WTC11 (cell line): Measurements from ENCODE around the gene GTF2A1L. TPM values are rescaled to one million over a fixed set of nuclear protein-coding genes. Genes with fewer than 3 reads are reported as not detected.

Experiments used
- ATAC-seq: fragments of 200-7000 bp; cut with Tn5 transposase; 2 replicates; pipeline ENCODE4 v1.10.0; 2021; ENCODE audit warnings: mild to moderate bottlenecking, moderate library complexity
- CTCF ChIA-PET: fragments of 300-600 bp; sonication (Branson Sonifier 250); formaldehyde crosslinking; loops from one replicate; lab custom pipeline; 2021; ENCODE audit warnings: antibody characterized with exemption; lab: Charles Lee
- POLR2A ChIA-PET: fragments of 350-600 bp; sonication (Branson Sonifier 250); formaldehyde crosslinking; loops from one replicate; lab custom pipeline; 2021; ENCODE audit warnings: antibody characterized with exemption; lab: Charles Lee
- DNase-seq: peaks from one replicate; pipeline ENCODE4 v3.0.0; 2021; ENCODE audit warnings: low spot score
- H3K27ac Mint-ChIP-seq: 2 replicates; pipeline ENCODE4 v1.8.0; 2021; ENCODE audit warnings: mixed read lengths
- H3K27me3 Mint-ChIP-seq: 2 replicates; pipeline ENCODE4 v1.8.0; 2021; ENCODE audit warnings: low read depth, mild to moderate bottlenecking, moderate library complexity, mixed read lengths
- H3K36me3 Mint-ChIP-seq: 2 replicates; pipeline ENCODE4 v1.8.0; 2021; ENCODE audit warnings: mixed read lengths
- H3K4me1 Mint-ChIP-seq: 2 replicates; pipeline ENCODE4 v1.8.0; 2022; ENCODE audit warnings: mixed read lengths
- H3K4me3 Mint-ChIP-seq: 2 replicates; pipeline ENCODE4 v1.8.0; 2021; ENCODE audit warnings: mild to moderate bottlenecking, moderate library complexity, mixed read lengths
- H3K9me3 Mint-ChIP-seq: 2 replicates; pipeline ENCODE4 v1.8.0; 2021; ENCODE audit warnings: mixed read lengths
- ATF1 ChIP-seq: sonication (generic); formaldehyde crosslinking; IDR thresholded peaks from 2 replicates; pipeline ENCODE4 v1.8.1; 2023; ENCODE audit warnings: mild to moderate bottlenecking, moderate library complexity, missing genetic modification reagents
- ATF6 ChIP-seq: sonication (generic); formaldehyde crosslinking; IDR thresholded peaks from 2 replicates; pipeline ENCODE4 v1.8.1; 2023; ENCODE audit warnings: mild to moderate bottlenecking, missing genetic modification reagents
- CDX4 ChIP-seq: fragments of 250-450 bp; sonication (Bioruptor Pico); IDR thresholded peaks from 2 replicates; pipeline ENCODE4 v1.9.0; 2021; ENCODE audit warnings: moderate library complexity, mild to moderate bottlenecking, inconsistent platforms, borderline replicate concordance
- CTCF ChIP-seq: fragments of 200-600 bp; IDR thresholded peaks from 2 replicates; pipeline ENCODE4 v1.8.0; 2022; ENCODE audit warnings: antibody characterized with exemption
- E2F1 ChIP-seq: sonication (generic); formaldehyde crosslinking; IDR thresholded peaks from 2 replicates; pipeline ENCODE4 v1.8.0; 2022; ENCODE audit warnings: mild to moderate bottlenecking, missing genetic modification reagents
- ELF4 ChIP-seq: sonication (generic); formaldehyde crosslinking; IDR thresholded peaks from 2 replicates; pipeline ENCODE4 v1.8.1; 2022; ENCODE audit warnings: low read depth, mild to moderate bottlenecking, moderate library complexity, missing genetic modification reagents
- EMX1 ChIP-seq: fragments of 250-450 bp; sonication (Bioruptor Pico); IDR thresholded peaks from 2 replicates; pipeline ENCODE4 v1.8.0; 2021; ENCODE audit warnings: mild to moderate bottlenecking
- ERG ChIP-seq: fragments of 250-450 bp; sonication (Bioruptor Pico); IDR thresholded peaks from 2 replicates; pipeline ENCODE4 v1.8.0; 2021; ENCODE audit warnings: mild to moderate bottlenecking
- FOXP1 ChIP-seq: sonication (generic); formaldehyde crosslinking; IDR thresholded peaks from 2 replicates; pipeline ENCODE4 v1.8.0; 2022; ENCODE audit warnings: missing genetic modification reagents, mild to moderate bottlenecking, moderate library complexity, borderline replicate concordance
- HMGXB4 ChIP-seq: sonication (generic); formaldehyde crosslinking; IDR thresholded peaks from 2 replicates; pipeline ENCODE4 v1.8.1; 2023; ENCODE audit warnings: mild to moderate bottlenecking, moderate library complexity, missing genetic modification reagents
- IRF2 ChIP-seq: sonication (generic); formaldehyde crosslinking; IDR thresholded peaks from 2 replicates; pipeline ENCODE4 v1.8.0; 2022; ENCODE audit warnings: low read depth, missing genetic modification reagents, borderline replicate concordance
- KAT7 ChIP-seq: sonication (generic); formaldehyde crosslinking; IDR thresholded peaks from 2 replicates; pipeline ENCODE4 v1.8.1; 2023; ENCODE audit warnings: missing genetic modification reagents, mild to moderate bottlenecking, borderline replicate concordance
- MXD4 ChIP-seq: fragments of 250-450 bp; sonication (Bioruptor Pico); IDR thresholded peaks from 2 replicates; pipeline ENCODE4 v1.8.0; 2021; ENCODE audit warnings: mild to moderate bottlenecking, moderate library complexity, borderline replicate concordance
- NFATC4 ChIP-seq: fragments of 250-450 bp; sonication (Bioruptor Pico); IDR thresholded peaks from 2 replicates; pipeline ENCODE4 v1.9.0; 2021; ENCODE audit warnings: mild to moderate bottlenecking
- NFE2L1 ChIP-seq: sonication (generic); formaldehyde crosslinking; IDR thresholded peaks from 2 replicates; pipeline ENCODE4 v1.8.1; 2023; ENCODE audit warnings: missing genetic modification reagents
- NR1H2 ChIP-seq: sonication (generic); formaldehyde crosslinking; IDR thresholded peaks from 2 replicates; pipeline ENCODE4 v1.9.0; 2021; ENCODE audit warnings: mild to moderate bottlenecking, moderate library complexity, missing genetic modification reagents
- PREB ChIP-seq: sonication (generic); formaldehyde crosslinking; IDR thresholded peaks from 2 replicates; pipeline ENCODE4 v1.8.1; 2022; ENCODE audit warnings: mild to moderate bottlenecking, missing genetic modification reagents, moderate library complexity, borderline replicate concordance
- PRRX2 ChIP-seq: fragments of 250-450 bp; sonication (Bioruptor Pico); IDR thresholded peaks from 2 replicates; pipeline ENCODE4 v1.8.0; 2021; ENCODE audit warnings: mild to moderate bottlenecking
- RELA ChIP-seq: sonication (generic); formaldehyde crosslinking; IDR thresholded peaks from 2 replicates; pipeline ENCODE4 v1.8.1; 2022; ENCODE audit warnings: missing genetic modification reagents, mild to moderate bottlenecking, borderline replicate concordance
- ZNF121 ChIP-seq: sonication (generic); formaldehyde crosslinking; IDR thresholded peaks from 2 replicates; pipeline ENCODE4 v1.8.0; 2023; ENCODE audit warnings: missing genetic modification reagents
- ZNF138 ChIP-seq: sonication (generic); formaldehyde crosslinking; conservative IDR thresholded peaks from 2 replicates; pipeline ENCODE4 v1.8.1; 2022; ENCODE audit warnings: mild to moderate bottlenecking, moderate library complexity, missing genetic modification reagents
- ZNF423 ChIP-seq: fragments of 250-450 bp; sonication (Bioruptor Pico); IDR thresholded peaks from 2 replicates; pipeline ENCODE4 v2.1.2; 2022; ENCODE audit warnings: mild to moderate bottlenecking, moderate library complexity
- ZNF512 ChIP-seq: sonication (generic); formaldehyde crosslinking; IDR thresholded peaks from 2 replicates; pipeline ENCODE4 v1.8.1; 2022; ENCODE audit warnings: missing genetic modification reagents, borderline replicate concordance
- total RNA-seq: library from RNA; stranded (reverse); gene quantifications from 3 replicates; pipeline ENCODE4 v1.2.3, GENCODE V29; 2021

GTF2A1L gene
- total RNA-seq, 1 experiment from 2014 or later: not detected

- Mint-ChIP-seq H3K27me3 (no peaks in the 10 kb centered on the region), H3K27ac (no peak overlapping the region), H3K36me3 (no peaks in the 10 kb centered on the region)
- CTCF ChIA-PET: no interaction called here
- POLR2A ChIA-PET: no interaction called here
- no peak for ATAC-seq
- TF ChIP-seq ATF1 (CRISPR knock-in tag): no peak
- TF ChIP-seq PREB (CRISPR knock-in tag): no peak
- TF ChIP-seq ZNF512 (CRISPR knock-in tag): no peak
- no peak for TF ChIP-seq HMGXB4
- no peak for TF ChIP-seq ZNF423 (CRISPR knock-in tag)
- no peak for TF ChIP-seq CDX4
- TF ChIP-seq RELA: no peak
- TF ChIP-seq NFATC4: no peak
- TF ChIP-seq ERG: no peak
- TF ChIP-seq NFE2L1: no peak
- no peak for TF ChIP-seq IRF2 (CRISPR knock-in tag)
- TF ChIP-seq ELF4 (CRISPR knock-in tag): no peak
- no peak for TF ChIP-seq MXD4
- TF ChIP-seq ZNF138 (CRISPR knock-in tag): no peak
- no peak for TF ChIP-seq E2F1 (CRISPR knock-in tag)
- no peak for TF ChIP-seq ZNF121 (CRISPR knock-in tag)
- no peak for TF ChIP-seq NR1H2 (CRISPR knock-in tag)
- TF ChIP-seq, all 79 proteins: peak for 0
- H3K4me1 Mint-ChIP-seq: peaks cover 13% of the 10 kb centered on the region
- H3K9me3 Mint-ChIP-seq: no peaks in the 10 kb centered on the region; the same call in 1 of the 2 replicates
- H3K4me3 Mint-ChIP-seq: no peak overlapping the region
- DNase-seq: no peak
Measured at GRCh38 chr2:48721158-48721557, 103.5 kb downstream of the GTF2A1L start.

GRCh38 chr2:48722391-48722790, 104.7 kb downstream of the GTF2A1L start:
- TF ChIP-seq CTCF (no peak), IRF2 (CRISPR knock-in tag) (no peak), ERG (no peak), EMX1 (CRISPR knock-in tag) (no peak), FOXP1 (no peak), KAT7 (CRISPR knock-in tag) (no peak), PRRX2 (no peak), ATF6 (CRISPR knock-in tag) (no peak)
- no peak overlapping the region for H3K27ac Mint-ChIP-seq
- no peaks in the 10 kb centered on the region; the same call in 1 of the 2 replicates for H3K9me3 Mint-ChIP-seq
- ATAC-seq (no peak), DNase-seq (no peak)
- H3K27me3 Mint-ChIP-seq: no peaks in the 10 kb centered on the region
- no peak overlapping the region for H3K4me3 Mint-ChIP-seq
- peaks cover 13% of the 10 kb centered on the region for H3K4me1 Mint-ChIP-seq
- POLR2A ChIA-PET: no interaction called here
- CTCF ChIA-PET: no interaction called here
- no peaks in the 10 kb centered on the region for H3K36me3 Mint-ChIP-seq
